HepG2 (cell line): ENCODE measurements around the gene PKMYT1. TPM values are rescaled to one million over a fixed set of nuclear protein-coding genes. Genes with fewer than 3 reads are reported as not detected.

Experiments used
- AFF4 ChIP-seq: sonication (generic); formaldehyde crosslinking; IDR thresholded peaks from 2 replicates; pipeline ENCODE4 v1.4.0; 2020; ENCODE audit warnings: missing genetic modification reagents
- DNMT3B ChIP-seq: conservative IDR thresholded peaks from 2 replicates; pipeline ENCODE4 v1.6.1; 2016; ENCODE audit warnings: missing biosample characterization, control low read depth
- EHMT2 ChIP-seq: fragments of 200-600 bp; sonication (generic); IDR thresholded peaks from 2 replicates; pipeline ENCODE4 v1.7.0; 2017; ENCODE audit warnings: antibody characterized with exemption, low read depth, low read length, borderline replicate concordance
- GATA4 ChIP-seq: sonication (generic); IDR thresholded peaks from 2 replicates; pipeline ENCODE4 v1.6.1; 2016; ENCODE audit warnings: antibody characterized with exemption, low read depth, borderline replicate concordance
- ISX ChIP-seq: sonication (generic); formaldehyde crosslinking; conservative IDR thresholded peaks from 2 replicates; pipeline ENCODE4 v1.5.0; 2020; ENCODE audit warnings: missing genetic modification reagents
- MATR3 ChIP-seq: sonication (generic); formaldehyde crosslinking; IDR thresholded peaks from 2 replicates; pipeline ENCODE4 v1.4.0; 2020; ENCODE audit warnings: missing genetic modification reagents
- MTF2 ChIP-seq: sonication (generic); formaldehyde crosslinking; IDR thresholded peaks from 2 replicates; pipeline ENCODE4 v1.5.0; 2020; ENCODE audit warnings: missing genetic modification reagents, borderline replicate concordance
- POGK ChIP-seq: sonication (generic); formaldehyde crosslinking; conservative IDR thresholded peaks from 2 replicates; pipeline ENCODE4 v1.8.0; 2022; ENCODE audit warnings: mild to moderate bottlenecking, moderate library complexity, missing genetic modification reagents
- RBFOX2 ChIP-seq: fragments of 200-400 bp; formaldehyde crosslinking; IDR thresholded peaks from 2 replicates; pipeline ENCODE4 v1.6.1; 2017; ENCODE audit warnings: low read depth, mild to moderate bottlenecking, low read length
- SMARCC2 ChIP-seq: fragments of 450-650 bp; IDR thresholded peaks from 2 replicates; pipeline ENCODE4 v1.6.1; 2017; ENCODE audit warnings: antibody characterized with exemption, mild to moderate bottlenecking
- TAF15 ChIP-seq: fragments of 200-400 bp; formaldehyde crosslinking; IDR thresholded peaks from one replicate; pipeline ENCODE4 v1.6.1; 2018; ENCODE audit warnings: mild to moderate bottlenecking, low read depth, low read length; ENCODE audit not compliant: poor library complexity, severe bottlenecking
- ZNF17 ChIP-seq: sonication (generic); formaldehyde crosslinking; IDR thresholded peaks from 2 replicates; pipeline ENCODE4 v1.5.0; 2020; ENCODE audit warnings: mild to moderate bottlenecking, missing genetic modification reagents
- ZNF326 ChIP-seq: sonication (generic); formaldehyde crosslinking; IDR thresholded peaks from 2 replicates; pipeline ENCODE4 v1.4.0; 2020; ENCODE audit warnings: missing genetic modification reagents, borderline replicate concordance
- ZNF335 ChIP-seq: sonication (generic); formaldehyde crosslinking; IDR thresholded peaks from 2 replicates; pipeline ENCODE4 v1.4.0; 2020; ENCODE audit warnings: missing genetic modification reagents
- ZNF441 ChIP-seq: sonication (generic); formaldehyde crosslinking; IDR thresholded peaks from 2 replicates; pipeline ENCODE4 v1.7.0; 2021; ENCODE audit warnings: missing genetic modification reagents, borderline replicate concordance
- ZNF589 ChIP-seq: sonication (generic); formaldehyde crosslinking; conservative IDR thresholded peaks from 2 replicates; pipeline ENCODE4 v1.8.0; 2022; ENCODE audit warnings: mild to moderate bottlenecking, moderate library complexity, missing genetic modification reagents
- ZNF703 ChIP-seq: sonication (generic); formaldehyde crosslinking; IDR thresholded peaks from 2 replicates; pipeline ENCODE4 v1.5.1; 2020; ENCODE audit warnings: missing genetic modification reagents, mild to moderate bottlenecking, moderate library complexity, borderline replicate concordance
- ZNF740 ChIP-seq: sonication (generic); formaldehyde crosslinking; IDR thresholded peaks from 2 replicates; pipeline ENCODE4 v1.4.0; 2020; ENCODE audit warnings: missing genetic modification reagents
- ZSCAN22 ChIP-seq: sonication (generic); formaldehyde crosslinking; IDR thresholded peaks from 2 replicates; pipeline ENCODE4 v1.4.0; 2020; ENCODE audit warnings: mild to moderate bottlenecking, missing genetic modification reagents
- polyA plus RNA-seq, 8 experiments: library from polyadenylated mRNA; depleted of rRNA in 3 of 8; stranded (reverse) in 7 of 8; unstranded in 1 of 8; fragments of >200 nt; fragmentation: Illumina TruSeq in 4 of 8; extraction: Trizol in 4 of 8; gene quantifications; 2 replicates each; pipeline versions ENCODE4 v1.2.1 to v1.2.3, GENCODE V29; 2011 to 2016; ENCODE audit warnings: low read depth in 4 of 8, missing spikeins in 1 of 8, mixed read lengths in 1 of 8; ENCODE audit not compliant: insufficient read depth in 1 of 8
- total RNA-seq, 5 experiments: library from RNA; depleted of rRNA; stranded (reverse); fragments of >200 nt; fragmentation: Illumina TruSeq; extraction: Trizol; gene quantifications; 2 replicates each; pipeline ENCODE4 v1.2.3, GENCODE V29; 2016; ENCODE audit warnings: low read depth in 1 of 5
- TF ChIP-seq, protein P1 (sequence below): sonication (generic); formaldehyde crosslinking; IDR thresholded peaks from 2 replicates; pipeline ENCODE4 v1.5.0; 2020; ENCODE audit warnings: missing genetic modification reagents

Gene PKMYT1
- total and polyA plus RNA-seq, 2 of the 13 experiments (the other 11 are each of a cell fraction or from before 2014, with no cell fraction given) = 7.0 to 27.8 TPM

DNA sequence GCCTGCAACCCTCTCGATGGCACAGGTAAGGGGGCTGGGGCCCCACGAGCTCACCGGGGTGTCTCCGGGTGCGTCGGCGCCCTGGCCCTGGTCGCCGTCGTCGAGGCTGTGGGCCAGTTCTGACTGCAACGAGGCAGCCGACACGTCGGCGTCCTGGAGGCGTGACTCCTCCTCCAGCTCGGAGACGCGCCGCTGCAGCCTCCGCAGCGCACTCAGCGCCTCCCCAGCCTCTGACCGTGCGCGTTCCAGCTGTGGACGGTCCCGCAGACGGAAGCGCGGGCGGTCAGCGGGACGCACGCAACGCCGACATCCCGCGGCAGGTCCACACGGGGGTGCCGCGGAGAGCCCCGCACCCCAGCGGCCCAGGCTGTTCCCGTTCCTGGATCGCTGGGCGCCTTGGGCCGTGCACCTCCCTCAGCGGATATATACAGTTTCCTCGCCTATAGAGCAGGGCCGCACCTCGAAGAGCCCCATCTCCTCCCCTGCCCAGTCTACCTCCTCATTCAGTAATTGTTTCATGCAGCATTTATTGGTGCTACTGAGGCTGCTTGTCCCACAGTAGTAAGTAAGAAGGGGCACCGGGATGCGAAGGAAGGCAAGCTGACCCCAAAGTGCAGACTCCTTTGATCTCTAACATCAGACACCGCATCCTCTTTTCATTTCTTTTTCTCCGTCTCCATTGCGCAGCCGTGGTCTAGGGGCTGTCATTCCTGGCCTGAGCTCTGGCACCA lies 49.4 kb upstream of the PKMYT1 start (continued):
- TF ChIP-seq MATR3 (CRISPR knock-in tag) (no peak), EHMT2 (no peak), ISX (CRISPR knock-in tag) (no peak), ZNF703 (CRISPR knock-in tag) (no peak), ZNF17 (no peak), ZNF335 (CRISPR knock-in tag) (no peak), GATA4 (no peak), ZNF740 (CRISPR knock-in tag) (no peak), DNMT3B (CRISPR knock-in tag) (no peak), AFF4 (CRISPR knock-in tag) (no peak), ZNF441 (CRISPR knock-in tag) (no peak), TAF15 (no peak), ZNF589 (no peak), POGK (CRISPR knock-in tag) (no peak), ZNF326 (no peak), MTF2 (CRISPR knock-in tag) (peak; percentile 85; the same call in 1 of the 2 replicates), ZSCAN22 (CRISPR knock-in tag) (no peak), RBFOX2 (peak; percentile 56), SMARCC2 (no peak)
- TF ChIP-seq, protein P1, sequence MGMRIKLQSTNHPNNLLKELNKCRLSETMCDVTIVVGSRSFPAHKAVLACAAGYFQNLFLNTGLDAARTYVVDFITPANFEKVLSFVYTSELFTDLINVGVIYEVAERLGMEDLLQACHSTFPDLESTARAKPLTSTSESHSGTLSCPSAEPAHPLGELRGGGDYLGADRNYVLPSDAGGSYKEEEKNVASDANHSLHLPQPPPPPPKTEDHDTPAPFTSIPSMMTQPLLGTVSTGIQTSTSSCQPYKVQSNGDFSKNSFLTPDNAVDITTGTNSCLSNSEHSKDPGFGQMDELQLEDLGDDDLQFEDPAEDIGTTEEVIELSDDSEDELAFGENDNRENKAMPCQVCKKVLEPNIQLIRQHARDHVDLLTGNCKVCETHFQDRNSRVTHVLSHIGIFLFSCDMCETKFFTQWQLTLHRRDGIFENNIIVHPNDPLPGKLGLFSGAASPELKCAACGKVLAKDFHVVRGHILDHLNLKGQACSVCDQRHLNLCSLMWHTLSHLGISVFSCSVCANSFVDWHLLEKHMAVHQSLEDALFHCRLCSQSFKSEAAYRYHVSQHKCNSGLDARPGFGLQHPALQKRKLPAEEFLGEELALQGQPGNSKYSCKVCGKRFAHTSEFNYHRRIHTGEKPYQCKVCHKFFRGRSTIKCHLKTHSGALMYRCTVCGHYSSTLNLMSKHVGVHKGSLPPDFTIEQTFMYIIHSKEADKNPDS (CRISPR knock-in tag) = no peak
